PFSK-1 (cell line): ENCODE data around the gene ZMYND19.

Experiments
- POLR2AphosphoS5 ChIP-seq: IDR thresholded peaks from 2 replicates; pipeline ENCODE4 v1.6.1; 2012; ENCODE audit warnings: low read depth, mild to moderate bottlenecking, control low read depth, low read length, moderate library complexity
- TAF1 ChIP-seq: IDR thresholded peaks from 2 replicates; pipeline ENCODE4 v1.6.1; 2012; ENCODE audit warnings: low read length, control low read depth, borderline replicate concordance; ENCODE audit not compliant: insufficient read depth
- TF ChIP-seq, protein P1 (sequence below), 2 experiments: IDR thresholded peaks; 2 replicates each; pipeline versions ENCODE4 v1.6.1 to v1.8.0; 2011 to 2012; ENCODE audit warnings: low read depth in 2 of 2, low read length in 2 of 2, control low read depth in 1 of 2, inconsistent platforms in 1 of 2, mild to moderate bottlenecking in 1 of 2, moderate library complexity in 1 of 2; ENCODE audit not compliant: insufficient read depth in 1 of 2

DNA sequence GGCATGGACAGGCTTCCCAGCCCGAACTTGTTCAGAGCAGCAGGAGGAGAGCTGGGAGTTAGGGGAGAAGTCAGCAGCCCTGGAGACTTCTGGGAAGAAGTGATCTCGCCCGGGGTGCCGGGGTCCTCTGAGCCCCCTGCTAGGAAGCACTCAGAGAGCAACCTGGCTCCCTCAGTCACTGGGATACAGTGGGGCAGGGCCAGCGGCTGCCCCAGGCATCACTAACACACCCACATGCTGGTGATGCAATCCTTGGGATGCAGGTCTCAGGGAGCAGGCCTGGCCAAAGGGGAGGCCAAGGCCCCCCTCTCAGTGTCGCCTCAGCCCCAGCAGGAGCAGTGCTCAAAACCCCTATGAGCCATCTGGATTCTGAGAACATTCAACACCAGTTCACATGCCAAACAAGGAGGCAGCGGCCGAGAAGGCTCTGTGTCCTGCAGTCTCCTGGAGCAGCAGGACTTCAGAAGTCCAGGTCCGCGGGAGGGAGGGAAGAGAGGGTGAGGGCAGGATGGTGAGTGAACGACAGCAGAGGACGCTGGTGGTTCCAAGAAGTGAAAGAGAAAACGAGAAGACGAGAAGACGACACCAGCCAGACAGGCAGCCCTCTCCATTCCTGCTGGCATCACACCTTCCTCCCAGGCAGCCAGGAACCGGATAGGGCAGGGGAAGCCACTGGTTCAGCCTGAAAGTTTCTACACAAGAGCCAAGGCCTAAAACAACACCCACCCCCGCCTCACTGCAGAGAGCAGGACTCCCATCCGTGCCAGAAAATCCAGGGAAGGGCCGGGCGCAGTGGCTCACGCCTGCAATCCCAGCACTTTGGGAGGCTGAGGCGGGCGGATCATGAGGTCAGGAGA, 42.4 kb downstream of the ZMYND19 start:
- TF ChIP-seq TAF1 = no peak
- TF ChIP-seq POLR2AphosphoS5 = no peak
- TF ChIP-seq, protein P1, sequence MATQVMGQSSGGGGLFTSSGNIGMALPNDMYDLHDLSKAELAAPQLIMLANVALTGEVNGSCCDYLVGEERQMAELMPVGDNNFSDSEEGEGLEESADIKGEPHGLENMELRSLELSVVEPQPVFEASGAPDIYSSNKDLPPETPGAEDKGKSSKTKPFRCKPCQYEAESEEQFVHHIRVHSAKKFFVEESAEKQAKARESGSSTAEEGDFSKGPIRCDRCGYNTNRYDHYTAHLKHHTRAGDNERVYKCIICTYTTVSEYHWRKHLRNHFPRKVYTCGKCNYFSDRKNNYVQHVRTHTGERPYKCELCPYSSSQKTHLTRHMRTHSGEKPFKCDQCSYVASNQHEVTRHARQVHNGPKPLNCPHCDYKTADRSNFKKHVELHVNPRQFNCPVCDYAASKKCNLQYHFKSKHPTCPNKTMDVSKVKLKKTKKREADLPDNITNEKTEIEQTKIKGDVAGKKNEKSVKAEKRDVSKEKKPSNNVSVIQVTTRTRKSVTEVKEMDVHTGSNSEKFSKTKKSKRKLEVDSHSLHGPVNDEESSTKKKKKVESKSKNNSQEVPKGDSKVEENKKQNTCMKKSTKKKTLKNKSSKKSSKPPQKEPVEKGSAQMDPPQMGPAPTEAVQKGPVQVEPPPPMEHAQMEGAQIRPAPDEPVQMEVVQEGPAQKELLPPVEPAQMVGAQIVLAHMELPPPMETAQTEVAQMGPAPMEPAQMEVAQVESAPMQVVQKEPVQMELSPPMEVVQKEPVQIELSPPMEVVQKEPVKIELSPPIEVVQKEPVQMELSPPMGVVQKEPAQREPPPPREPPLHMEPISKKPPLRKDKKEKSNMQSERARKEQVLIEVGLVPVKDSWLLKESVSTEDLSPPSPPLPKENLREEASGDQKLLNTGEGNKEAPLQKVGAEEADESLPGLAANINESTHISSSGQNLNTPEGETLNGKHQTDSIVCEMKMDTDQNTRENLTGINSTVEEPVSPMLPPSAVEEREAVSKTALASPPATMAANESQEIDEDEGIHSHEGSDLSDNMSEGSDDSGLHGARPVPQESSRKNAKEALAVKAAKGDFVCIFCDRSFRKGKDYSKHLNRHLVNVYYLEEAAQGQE (IDR thresholded peaks at IDR 0.05; ENCODE audit: insufficient read depth in 1 of 2, low read depth in 2 of 2, low read length in 2 of 2) = no peak
